ENCODE results near the gene GPT2. TPM values are rescaled to one million over a fixed set of nuclear protein-coding genes. Genes with fewer than 3 reads are reported as not detected.

The GPT2 gene
- total RNA-seq, 2 donors from 2014 or later: 5.1 to 6.8 TPM

- DNase-seq (ENCODE audit: low spot score) (no peak), ATAC-seq (ENCODE audit: insufficient number of reproducible peaks, low FRiP score, low read depth) (no peak)
- H3K4me1 ChIP-seq (ENCODE audit: control insufficient read depth in 1 of 2, low read depth in 2 of 2): peaks cover 7 to 22% of the 10 kb centered on the region in 2 donors
- H3K4me3 ChIP-seq: no peak overlapping the region
- H3K27me3 ChIP-seq (replicated peaks; ENCODE audit: insufficient read depth): no peaks in the 10 kb centered on the region
- peaks cover under 1% of the 10 kb centered on the region for H3K36me3 ChIP-seq
- no peak for TF ChIP-seq CTCF (IDR thresholded peaks at IDR 0.05)
- no peaks in the 10 kb centered on the region for H3K9me3 ChIP-seq
- no peak overlapping the region for H3K27ac ChIP-seq
Measured at GRCh38 chr16:46975165-46975564, 91.0 kb downstream of the GPT2 start.

GRCh38 chr16:46975908-46976470 is 91.8 kb downstream of the GPT2 start:
- Histone ChIP-seq H3K4me1 (ENCODE audit: control insufficient read depth in 1 of 2, low read depth in 2 of 2) (peaks cover 7 to 20% of the 10 kb centered on the region in 2 donors), H3K36me3 (no peaks in the 10 kb centered on the region), H3K27ac (no peak overlapping the region), H3K9me3 (no peaks in the 10 kb centered on the region), H3K4me3 (no peak overlapping the region), H3K27me3 (replicated peaks; ENCODE audit: insufficient read depth) (no peaks in the 10 kb centered on the region)
- ATAC-seq (ENCODE audit: insufficient number of reproducible peaks, low FRiP score, low read depth): no peak
- TF ChIP-seq CTCF (IDR thresholded peaks at IDR 0.05): no peak
- DNase-seq (ENCODE audit: low spot score): no peak

GRCh38 chr16:46976550-46976949 is 92.4 kb downstream of the GPT2 start:
- TF ChIP-seq CTCF (IDR thresholded peaks at IDR 0.05): no peak
- Histone ChIP-seq H3K27me3 (replicated peaks; ENCODE audit: insufficient read depth) (no peaks in the 10 kb centered on the region), H3K9me3 (no peaks in the 10 kb centered on the region), H3K4me3 (no peak overlapping the region), H3K27ac (no peak overlapping the region), H3K4me1 (ENCODE audit: control insufficient read depth in 1 of 2, low read depth in 2 of 2) (peaks cover 7 to 19% of the 10 kb centered on the region in 2 donors), H3K36me3 (no peaks in the 10 kb centered on the region)
- no peak for ATAC-seq (ENCODE audit: insufficient number of reproducible peaks, low FRiP score, low read depth)
- DNase-seq (ENCODE audit: low spot score): no peak

Other genes with a start within 250 kb of the GPT2 start
- 10 to 100 TPM; 32.9 to 69.9 TPM for gene VPS35, start 195.2 kb upstream of the GPT2 start, total RNA-seq
- 10 to 100 TPM in 1 of 2 donors, 1 to 10 TPM in 1; 2.0 to 14.8 TPM for gene ORC6, start 194.7 kb upstream of the GPT2 start, total RNA-seq
- 1 to 10 TPM in 1 of 2 donors, under 1 TPM in 1; 0.14 to 3.0 TPM for gene MYLK3, start 136.0 kb upstream of the GPT2 start, total RNA-seq
- gene C16orf87, start 53.2 kb upstream of the GPT2 start, total RNA-seq: 1 to 10 TPM; 6.9 to 8.8 TPM
- 10 to 100 TPM; 35.1 to 39.6 TPM for gene DNAJA2, start 89.3 kb downstream of the GPT2 start, total RNA-seq